K562 (cell line): ENCODE data around the gene STK17A. TPM values are rescaled to one million over a fixed set of nuclear protein-coding genes. Genes with fewer than 3 reads are reported as not detected.

Experiments
- ATAC-seq: fragments of 200-7000 bp; cut with Tn5 transposase; 3 replicates; pipeline ENCODE4 v1.9.1; 2020; ENCODE audit warnings: moderate library complexity
- BruUV-seq: library from RNA; stranded (reverse); fragments of 400-500 nt; replicated peaks from 2 replicates; lab custom pipeline; 2021; lab: Mats Ljungman, UMichigan
- CTCF ChIA-PET: fragments of 300-600 bp; formaldehyde crosslinking; extraction: SDS; loops from one replicate; lab custom pipeline; 2021; ENCODE audit warnings: low intra/inter-chr PET ratio; lab: Yijun Ruan, JAX
- POLR2A ChIA-PET: fragments of 300-600, 350-650 bp; sonication (Branson Sonifier 250); formaldehyde crosslinking; extraction: SDS; loops from one replicate; lab custom pipeline; 2021; ENCODE audit warnings: antibody characterized with exemption, inconsistent platforms; lab: Yijun Ruan, JAX
- DNase-seq, 4 experiments: peaks; one replicate each; pipeline versions ENCODE4 v3.0.0 to v3.0.0-alpha.2; 2011 to 2018; ENCODE audit warnings: low spot score in 3 of 4, mixed read lengths in 3 of 4; ENCODE audit errors: extremely low read depth in 1 of 4
- FAIRE-seq: peaks from 2 replicates; lab custom pipeline; 2011; peaks lifted over from hg19 to GRCh38; lab: Jason Lieb, UNC
- H2AFZ ChIP-seq: 2 replicates; pipeline ENCODE4 v1.6.0; 2011; ENCODE audit warnings: low read depth, low read length, control low read depth, inconsistent platforms
- H3K27ac ChIP-seq: fragments of 200-600 bp; 3 replicates; pipeline ENCODE4 v1.8.0; 2011; ENCODE audit warnings: low read depth, mild to moderate bottlenecking, control low read depth, inconsistent platforms, low read length, moderate library complexity, mixed read lengths; ENCODE audit errors: extremely low read depth
- H3K27me3 ChIP-seq, 2 experiments: fragments of 300-600 bp in 1 of 2; 2 replicates in 1 of 2; 3 replicates in 1 of 2; pipeline versions ENCODE4 v1.6.0 to v1.8.0; 2011; ENCODE audit warnings: inconsistent platforms in 2 of 2, low read length in 2 of 2, mild to moderate bottlenecking in 1 of 2, mixed read lengths in 1 of 2, moderate library complexity in 1 of 2; ENCODE audit not compliant: control insufficient read depth in 2 of 2, insufficient read depth in 2 of 2
- H3K36me3 ChIP-seq: fragments of 300-600 bp; 3 replicates; pipeline ENCODE4 v1.8.0; 2011; ENCODE audit warnings: mild to moderate bottlenecking, low read length, inconsistent platforms; ENCODE audit not compliant: control insufficient read depth, insufficient read depth
- H3K4me1 ChIP-seq, 2 experiments: fragments of 200-600 bp in 1 of 2; replicated peaks in 1 of 2; 2 replicates in 1 of 2; 3 replicates in 1 of 2; pipeline versions ENCODE4 v1.5.1 to v1.8.0; 2011; ENCODE audit warnings: inconsistent platforms in 2 of 2, low read length in 2 of 2, mild to moderate bottlenecking in 1 of 2, mixed read lengths in 1 of 2, moderate library complexity in 1 of 2; ENCODE audit not compliant: control insufficient read depth in 2 of 2, insufficient read depth in 2 of 2
- H3K4me2 ChIP-seq: 2 replicates; pipeline ENCODE4 v1.6.1; 2011; ENCODE audit warnings: low read length, control low read depth, inconsistent platforms, mixed read lengths; ENCODE audit not compliant: insufficient read depth
- H3K4me3 ChIP-seq: fragments of 200-600 bp; sonication (generic), shearing (Covaris generic); 2 replicates; pipeline ENCODE4 v1.5.1; 2016; ENCODE audit warnings: control low read depth, inconsistent platforms
- H3K79me2 ChIP-seq: fragments of 200-600 bp; 3 replicates; pipeline ENCODE4 v1.8.0; 2011; ENCODE audit warnings: low read length, inconsistent platforms; ENCODE audit not compliant: control insufficient read depth, insufficient read depth
- H3K9ac ChIP-seq, 2 experiments: 2 replicates each; pipeline versions ENCODE4 v1.6.0 to v1.6.1; 2011; ENCODE audit warnings: low read depth in 2 of 2, low read length in 2 of 2, control low read depth in 1 of 2, inconsistent platforms in 1 of 2, mild to moderate bottlenecking in 1 of 2, mixed read lengths in 1 of 2; ENCODE audit not compliant: insufficient read depth in 1 of 2
- H3K9me1 ChIP-seq: one replicate; pipeline ENCODE4 v1.6.0; 2011; ENCODE audit warnings: inconsistent platforms, mild to moderate bottlenecking, low read length, moderate library complexity; ENCODE audit not compliant: control insufficient read depth, insufficient read depth
- H3K9me3 ChIP-seq: replicated peaks from 2 replicates; pipeline ENCODE4 v1.5.1; 2011; ENCODE audit warnings: low read depth, low read length, inconsistent platforms; ENCODE audit not compliant: control insufficient read depth, insufficient read depth
- H4K20me1 ChIP-seq: replicated peaks from 2 replicates; pipeline ENCODE4 v1.6.1; 2011; ENCODE audit warnings: low read length, inconsistent platforms, mixed read lengths; ENCODE audit not compliant: control insufficient read depth, insufficient read depth
- IRF2 ChIP-seq: sonication (generic); formaldehyde crosslinking; IDR thresholded peaks from 2 replicates; pipeline ENCODE4 v1.8.1; 2022; ENCODE audit warnings: mild to moderate bottlenecking, missing genetic modification reagents
- JUN ChIP-seq, 2 experiments: sonication (generic) in 1 of 2; formaldehyde crosslinking in 1 of 2; IDR thresholded peaks; 2 replicates each; pipeline versions ENCODE4 v1.6.1 to v1.8.0; 2012 to 2022; ENCODE audit warnings: borderline replicate concordance in 2 of 2, mild to moderate bottlenecking in 2 of 2, improper control_type of control experiment in 1 of 2, low read depth in 1 of 2, low read length in 1 of 2, missing genetic modification reagents in 1 of 2
- JUND ChIP-seq, 2 experiments: IDR thresholded peaks; 2 replicates in 1 of 2; 3 replicates in 1 of 2; pipeline ENCODE4 v1.6.1; 2011; ENCODE audit warnings: borderline replicate concordance in 2 of 2, low read depth in 2 of 2, low read length in 2 of 2, improper control_type of control experiment in 1 of 2, missing biosample characterization in 1 of 2, missing genetic modification characterization in 1 of 2, missing genetic modification reagents in 1 of 2
- L3MBTL2 ChIP-seq: fragments of 450-650 bp; IDR thresholded peaks from 2 replicates; pipeline ENCODE4 v1.6.1; 2016; ENCODE audit warnings: mild to moderate bottlenecking, moderate library complexity
- LARP7 ChIP-seq: fragments of 450-650 bp; IDR thresholded peaks from 2 replicates; pipeline ENCODE4 v1.6.1; 2016
- MGA ChIP-seq: fragments of 450-650 bp; IDR thresholded peaks from 2 replicates; pipeline ENCODE4 v1.6.1; 2016; ENCODE audit warnings: mild to moderate bottlenecking, moderate library complexity
- SMARCC2 ChIP-seq: fragments of 450-650 bp; IDR thresholded peaks from 2 replicates; pipeline ENCODE4 v1.6.1; 2017; ENCODE audit warnings: antibody characterized with exemption, moderate library complexity, mild to moderate bottlenecking, low read depth
- SPI1 ChIP-seq: IDR thresholded peaks from 2 replicates; pipeline ENCODE4 v1.6.1; 2011; ENCODE audit warnings: low read depth, low read length, control low read depth, borderline replicate concordance
- ZEB2 ChIP-seq: fragments of 450-650 bp; IDR thresholded peaks from 2 replicates; pipeline ENCODE4 v1.6.1; 2016
- ZNF175 ChIP-seq: fragments of 200-800 bp; sonication (Bioruptor generic); IDR thresholded peaks from 2 replicates; pipeline ENCODE4 v1.6.1; 2016; ENCODE audit warnings: low read depth, mild to moderate bottlenecking, missing genetic modification characterization, missing compliant biosample characterization
- WGBS: fragments of 100-300 bp; shearing (Covaris generic); methylation state at CpG from one replicate; pipeline ENCODE4 v1.1.6; 2016; ENCODE audit warnings: low coverage, mixed read lengths; ENCODE audit not compliant: insufficient coverage; ENCODE audit errors: missing lambda C conversion rate; 5-methylcytosine and 5-hydroxymethylcytosine counted together
- in situ Hi-C: fragments of 300-500 bp; cut with MboI; formaldehyde crosslinking; loops from 4 replicates; pipeline ENCODE4 v1.15.0; 2018; ENCODE audit warnings: inconsistent platforms, mixed read lengths
- intact Hi-C: fragments of 100-400 bp; cut with micrococcal nuclease; formaldehyde crosslinking; loops from 2 replicates; pipeline ENCODE4 v1.14.2; 2022
- polyA plus RNA-seq, 8 experiments: library from polyadenylated mRNA; depleted of rRNA in 4 of 8; stranded (reverse) in 5 of 8; unstranded in 3 of 8; fragments of >200 nt; fragmentation: Nextera tagmentation in 2 of 8; fragmentation: Illumina TruSeq in 1 of 8; extraction: Ambion mirVana in 2 of 8; extraction: Trizol in 1 of 8; gene quantifications; 2 replicates each; pipeline versions ENCODE4 v1.2.1 to v1.2.3, GENCODE V29; 2011 to 2014; ENCODE audit warnings: inconsistent platforms in 1 of 8, missing spikeins in 1 of 8
- total RNA-seq, 7 experiments: library from RNA; depleted of rRNA in 6 of 7; stranded (reverse); fragments of >200 nt in 6 of 7; fragmentation: Illumina TruSeq in 2 of 7; extraction: Trizol in 2 of 7; gene quantifications; 2 replicates each; pipeline versions ENCODE4 v1.2.1 to v1.2.3, GENCODE V29; 2011 to 2021; ENCODE audit warnings: low replicate concordance in 1 of 7

Gene STK17A
- total and polyA plus RNA-seq, 9 of the 15 experiments (the other 6 are each of a cell fraction or from before 2014, with no cell fraction given): 3.4 to 16.3 (median 13.2) TPM

GRCh38 chr7:43553999-43554398 lies 28.9 kb upstream of the STK17A start (continued):
- TF ChIP-seq SMARCC2 (no peak), LARP7 (no peak), ZEB2 (no peak), JUN (IDR thresholded peaks at IDR 0.05; ENCODE audit: borderline replicate concordance, low read depth, low read length) (no peak), JUN (CRISPR knock-in tag; IDR thresholded peaks at IDR 0.05; ENCODE audit: borderline replicate concordance) (no peak)

- Histone ChIP-seq H2AFZ (no peak overlapping the region), H3K9me1 (no peaks in the 10 kb centered on the region), H3K9ac (no peak overlapping the region), H3K4me1 (peaks cover 0 to 3% of the 10 kb centered on the region in 2 experiments; a peak in 1 of 5 replicates), H4K20me1 (no peaks in the 10 kb centered on the region), H3K27ac (no peak overlapping the region), H3K4me2 (no peak overlapping the region), H3K9me3 (no peaks in the 10 kb centered on the region), H3K27me3 (peaks cover 52 to 75% of the 10 kb centered on the region in 2 experiments), H3K36me3 (no peaks in the 10 kb centered on the region), H3K4me3 (no peak overlapping the region), H3K79me2 (no peaks in the 10 kb centered on the region)
- in situ Hi-C loops: no loop called here
- no peak for DNase-seq
- ChIA-PET CTCF (no interaction called here), POLR2A (no interaction called here)
- FAIRE-seq: no peak
- intact Hi-C loops: no loop called here
- no peak for ATAC-seq
- no TSS peak for BruUV-seq
- whole genome bisulfite sequencing: 3% methylated on average over 15 of the region's 15 CpGs
- TF ChIP-seq ZNF175 (0 out of 2 replicates have a peak, but pooled peaks have one; percentile 35), IRF2 (no peak), JUND (IDR thresholded peaks at IDR 0.05; ENCODE audit: borderline replicate concordance, low read depth, low read length) (no peak), JUND (tag; IDR thresholded peaks at IDR 0.05; ENCODE audit: borderline replicate concordance, low read depth, low read length) (no peak), MGA (peak; percentile 33; the same call in 1 of the 2 replicates), L3MBTL2 (peak; percentile 54; the same call in 1 of the 2 replicates), SPI1 (peak; percentile 59; the same call in 1 of the 2 replicates)
Measured at GRCh38 chr7:43554423-43554822, 28.5 kb upstream of the STK17A start.
